Lower leg skin (tissue), 3 donors: ENCODE data around the gene MTFR2.

Source experiments
- CTCF ChIP-seq, 3 donors: fragments of 450-650 bp; IDR thresholded peaks; one replicate each; pipeline ENCODE4 v1.5.1; 2016; ENCODE audit warnings: antibody characterized with exemption in 3 of 3, mild to moderate bottlenecking in 3 of 3, moderate library complexity in 2 of 3
- POLR2A ChIP-seq, 2 donors: fragments of 450-650 bp; IDR thresholded peaks; one replicate each; pipeline ENCODE4 v1.6.1; 2016 to 2017; ENCODE audit warnings: antibody characterized with exemption in 2 of 2, mild to moderate bottlenecking in 1 of 2, moderate library complexity in 1 of 2

- TF ChIP-seq CTCF (IDR thresholded peaks at IDR 0.05) (no peak), POLR2A (IDR thresholded peaks at IDR 0.05) (no peak)
These were observed 34.8 kb upstream of the MTFR2 start for GRCh38 chr6:136284909-136285308.
